WTC11 (cell line): ENCODE data around the gene USP37. TPM values are rescaled to one million over a fixed set of nuclear protein-coding genes. Genes with fewer than 3 reads are reported as not detected.

Experiments used
- ATAC-seq: fragments of 200-7000 bp; cut with Tn5 transposase; 2 replicates; pipeline ENCODE4 v1.10.0; 2021; ENCODE audit warnings: mild to moderate bottlenecking, moderate library complexity
- CTCF ChIA-PET: fragments of 300-600 bp; sonication (Branson Sonifier 250); formaldehyde crosslinking; loops from one replicate; lab custom pipeline; 2021; ENCODE audit warnings: antibody characterized with exemption; lab: Charles Lee
- POLR2A ChIA-PET: fragments of 350-600 bp; sonication (Branson Sonifier 250); formaldehyde crosslinking; loops from one replicate; lab custom pipeline; 2021; ENCODE audit warnings: antibody characterized with exemption; lab: Charles Lee
- DNase-seq: peaks from one replicate; pipeline ENCODE4 v3.0.0; 2021; ENCODE audit warnings: low spot score
- H3K27ac Mint-ChIP-seq: 2 replicates; pipeline ENCODE4 v1.8.0; 2021; ENCODE audit warnings: mixed read lengths
- H3K27me3 Mint-ChIP-seq: 2 replicates; pipeline ENCODE4 v1.8.0; 2021; ENCODE audit warnings: low read depth, mild to moderate bottlenecking, moderate library complexity, mixed read lengths
- H3K36me3 Mint-ChIP-seq: 2 replicates; pipeline ENCODE4 v1.8.0; 2021; ENCODE audit warnings: mixed read lengths
- H3K4me1 Mint-ChIP-seq: 2 replicates; pipeline ENCODE4 v1.8.0; 2022; ENCODE audit warnings: mixed read lengths
- H3K4me3 Mint-ChIP-seq: 2 replicates; pipeline ENCODE4 v1.8.0; 2021; ENCODE audit warnings: mild to moderate bottlenecking, moderate library complexity, mixed read lengths
- H3K9me3 Mint-ChIP-seq: 2 replicates; pipeline ENCODE4 v1.8.0; 2021; ENCODE audit warnings: mixed read lengths
- AFF4 ChIP-seq: sonication (generic); formaldehyde crosslinking; IDR thresholded peaks from 2 replicates; pipeline ENCODE4 v1.8.1; 2023; ENCODE audit warnings: mild to moderate bottlenecking, missing genetic modification reagents, borderline replicate concordance
- ATF2 ChIP-seq: sonication (generic); formaldehyde crosslinking; IDR thresholded peaks from 2 replicates; pipeline ENCODE4 v1.8.1; 2022; ENCODE audit warnings: low read depth, missing genetic modification reagents, borderline replicate concordance
- CTCF ChIP-seq: fragments of 200-600 bp; IDR thresholded peaks from 2 replicates; pipeline ENCODE4 v1.8.0; 2022; ENCODE audit warnings: antibody characterized with exemption
- ERG ChIP-seq: fragments of 250-450 bp; sonication (Bioruptor Pico); IDR thresholded peaks from 2 replicates; pipeline ENCODE4 v1.8.0; 2021; ENCODE audit warnings: mild to moderate bottlenecking
- IRF2 ChIP-seq: sonication (generic); formaldehyde crosslinking; IDR thresholded peaks from 2 replicates; pipeline ENCODE4 v1.8.0; 2022; ENCODE audit warnings: low read depth, missing genetic modification reagents, borderline replicate concordance
- JAZF1 ChIP-seq: fragments of 250-450 bp; sonication (Bioruptor Pico); IDR thresholded peaks from 2 replicates; pipeline ENCODE4 v1.9.0; 2021; ENCODE audit warnings: moderate library complexity, mild to moderate bottlenecking, inconsistent platforms
- KAT7 ChIP-seq: sonication (generic); formaldehyde crosslinking; IDR thresholded peaks from 2 replicates; pipeline ENCODE4 v1.8.1; 2023; ENCODE audit warnings: missing genetic modification reagents, mild to moderate bottlenecking, borderline replicate concordance
- MLX ChIP-seq: sonication (generic); formaldehyde crosslinking; IDR thresholded peaks from 2 replicates; pipeline ENCODE4 v1.8.1; 2023; ENCODE audit warnings: mild to moderate bottlenecking, missing genetic modification reagents, moderate library complexity
- NR2C2 ChIP-seq: sonication (generic); formaldehyde crosslinking; IDR thresholded peaks from 2 replicates; pipeline ENCODE4 v1.8.0; 2022; ENCODE audit warnings: mild to moderate bottlenecking, missing genetic modification reagents
- RELA ChIP-seq: sonication (generic); formaldehyde crosslinking; IDR thresholded peaks from 2 replicates; pipeline ENCODE4 v1.8.1; 2022; ENCODE audit warnings: missing genetic modification reagents, mild to moderate bottlenecking, borderline replicate concordance
- TEAD4 ChIP-seq: sonication (generic); formaldehyde crosslinking; IDR thresholded peaks from 2 replicates; pipeline ENCODE4 v1.8.0; 2022; ENCODE audit warnings: mild to moderate bottlenecking, missing genetic modification reagents
- USF1 ChIP-seq: sonication (generic); formaldehyde crosslinking; IDR thresholded peaks from 2 replicates; pipeline ENCODE4 v1.8.0; 2022; ENCODE audit warnings: mild to moderate bottlenecking, missing genetic modification reagents
- ZNF219 ChIP-seq: sonication (generic); formaldehyde crosslinking; IDR thresholded peaks from 2 replicates; pipeline ENCODE4 v1.8.0; 2023; ENCODE audit warnings: missing genetic modification reagents, mild to moderate bottlenecking, borderline replicate concordance
- ZNF423 ChIP-seq: fragments of 250-450 bp; sonication (Bioruptor Pico); IDR thresholded peaks from 2 replicates; pipeline ENCODE4 v2.1.2; 2022; ENCODE audit warnings: mild to moderate bottlenecking, moderate library complexity
- ZSCAN18 ChIP-seq: fragments of 250-450 bp; sonication (Bioruptor Pico); IDR thresholded peaks from 2 replicates; pipeline ENCODE4 v2.1.2; 2022; ENCODE audit warnings: mild to moderate bottlenecking, moderate library complexity
- total RNA-seq: library from RNA; stranded (reverse); gene quantifications from 3 replicates; pipeline ENCODE4 v1.2.3, GENCODE V29; 2021

The USP37 gene
- total RNA-seq, 1 experiment from 2014 or later, result 21.6 TPM

GRCh38 chr2:218470448-218470847, 97.7 kb downstream of the USP37 start (continued):
- TF ChIP-seq MLX (CRISPR knock-in tag) (no peak), JAZF1 (CRISPR knock-in tag) (no peak), NR2C2 (CRISPR knock-in tag) (no peak), USF1 (CRISPR knock-in tag) (no peak)
- TF ChIP-seq, all 79 proteins: peak for 0

GRCh38 chr2:218465987-218466633, 102.0 kb downstream of the USP37 start:
- Mint-ChIP-seq H3K27ac (no peak overlapping the region), H3K4me3 (no peak overlapping the region), H3K9me3 (0 out of 2 replicates have a peak, but pooled peaks cover 5% of the 10 kb centered on the region), H3K4me1 (no peaks in the 10 kb centered on the region), H3K27me3 (no peaks in the 10 kb centered on the region), H3K36me3 (peaks cover 45% of the 10 kb centered on the region)
- DNase-seq, result no peak
- CTCF ChIA-PET, result interaction anchor here (1.0 to 1.7 kb wide), 4 partner anchors 61 to 221 kb away, joined by 3 to 7 read pairs (median 4); partner anchors contain the start of genes AAMP and PNKD
- TF ChIP-seq KAT7 (CRISPR knock-in tag) (no peak), ATF2 (CRISPR knock-in tag) (no peak), ZNF219 (CRISPR knock-in tag) (no peak), MLX (CRISPR knock-in tag) (no peak), RELA (CRISPR knock-in tag) (no peak), ZSCAN18 (CRISPR knock-in tag) (no peak), ZNF423 (CRISPR knock-in tag) (no peak), CTCF (no peak), IRF2 (no peak), JAZF1 (CRISPR knock-in tag) (no peak), TEAD4 (CRISPR knock-in tag) (no peak), AFF4 (CRISPR knock-in tag) (no peak), ERG (CRISPR knock-in tag) (no peak)
- no peak for ATAC-seq
- POLR2A ChIA-PET, result no interaction called here
